GM12875 (cell line): ENCODE results near the gene NOC3L.

Source experiments
- H3K4me3 ChIP-seq: one replicate; pipeline ENCODE4 v1.5.1; 2011; ENCODE audit warnings: low read depth, low read length, control low read depth
- TF ChIP-seq, protein P1 (sequence below): IDR thresholded peaks from 2 replicates; pipeline ENCODE4 v1.5.1; 2011; ENCODE audit warnings: low read depth, mild to moderate bottlenecking, control low read depth, inconsistent platforms, low read length, moderate library complexity, borderline replicate concordance; ENCODE audit not compliant: insufficient read depth

The NOC3L gene

DNA sequence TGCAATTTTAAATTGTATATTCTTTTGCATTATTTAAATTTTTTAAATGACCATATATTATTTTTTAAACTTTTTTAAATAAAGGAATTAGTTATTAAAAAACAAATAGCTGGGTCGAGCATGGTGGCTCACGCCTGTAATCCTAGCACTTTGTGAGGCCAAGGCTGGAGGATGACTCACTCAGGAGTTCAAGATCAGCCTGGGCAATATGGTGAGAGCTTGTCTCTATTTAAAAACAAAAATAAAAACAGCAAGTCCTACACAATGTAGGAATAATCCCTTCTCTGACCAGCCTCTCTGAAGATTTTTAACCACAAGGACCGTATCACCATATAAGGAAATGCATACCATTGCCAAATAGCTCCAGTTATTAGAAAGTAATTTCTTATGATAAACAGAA lies 19.6 kb downstream of the NOC3L start:
- TF ChIP-seq, protein P1, sequence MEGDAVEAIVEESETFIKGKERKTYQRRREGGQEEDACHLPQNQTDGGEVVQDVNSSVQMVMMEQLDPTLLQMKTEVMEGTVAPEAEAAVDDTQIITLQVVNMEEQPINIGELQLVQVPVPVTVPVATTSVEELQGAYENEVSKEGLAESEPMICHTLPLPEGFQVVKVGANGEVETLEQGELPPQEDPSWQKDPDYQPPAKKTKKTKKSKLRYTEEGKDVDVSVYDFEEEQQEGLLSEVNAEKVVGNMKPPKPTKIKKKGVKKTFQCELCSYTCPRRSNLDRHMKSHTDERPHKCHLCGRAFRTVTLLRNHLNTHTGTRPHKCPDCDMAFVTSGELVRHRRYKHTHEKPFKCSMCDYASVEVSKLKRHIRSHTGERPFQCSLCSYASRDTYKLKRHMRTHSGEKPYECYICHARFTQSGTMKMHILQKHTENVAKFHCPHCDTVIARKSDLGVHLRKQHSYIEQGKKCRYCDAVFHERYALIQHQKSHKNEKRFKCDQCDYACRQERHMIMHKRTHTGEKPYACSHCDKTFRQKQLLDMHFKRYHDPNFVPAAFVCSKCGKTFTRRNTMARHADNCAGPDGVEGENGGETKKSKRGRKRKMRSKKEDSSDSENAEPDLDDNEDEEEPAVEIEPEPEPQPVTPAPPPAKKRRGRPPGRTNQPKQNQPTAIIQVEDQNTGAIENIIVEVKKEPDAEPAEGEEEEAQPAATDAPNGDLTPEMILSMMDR: no peak
- H3K4me3 ChIP-seq: no peak overlapping the region

DNA sequence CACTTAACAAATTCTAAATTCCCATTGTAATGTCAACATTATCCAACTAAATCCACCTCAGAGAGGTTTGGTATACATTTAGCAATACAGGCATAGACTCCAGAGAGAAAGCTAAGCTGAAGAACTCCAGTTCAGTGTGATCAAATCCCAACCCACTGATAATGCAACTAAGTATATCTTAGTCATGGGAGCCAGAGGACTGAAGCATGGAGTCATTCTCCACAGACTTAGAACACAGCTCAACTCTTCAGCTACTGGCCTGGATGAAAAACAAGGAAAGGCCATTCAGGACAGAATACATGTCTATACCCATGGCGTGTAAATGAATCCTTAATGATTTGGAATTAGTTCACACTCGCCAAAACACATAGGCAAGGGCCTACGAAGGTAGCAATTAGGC lies 27.9 kb downstream of the NOC3L start:
- H3K4me3 ChIP-seq: no peak overlapping the region
- TF ChIP-seq, protein P1: no peak

DNA sequence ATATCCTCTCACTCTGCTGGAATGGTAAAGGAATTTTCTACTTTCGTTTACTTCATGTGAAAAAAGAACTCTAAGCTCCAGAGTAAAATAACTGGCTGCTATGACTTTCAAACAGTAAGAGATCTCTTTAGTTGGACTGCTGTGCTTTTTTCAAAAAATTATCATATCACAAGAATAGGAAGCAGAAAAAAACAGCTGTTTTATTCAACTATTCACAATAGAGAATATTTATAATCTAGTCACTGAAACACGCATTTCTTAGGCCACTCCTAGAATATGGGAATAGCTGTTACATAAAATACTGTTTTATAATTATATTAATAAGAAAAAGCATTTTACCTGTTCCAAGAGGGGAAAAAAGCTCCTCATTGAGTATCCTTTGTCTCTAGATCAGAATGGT lies 29.7 kb downstream of the NOC3L start:
- TF ChIP-seq, protein P1: no peak

DNA sequence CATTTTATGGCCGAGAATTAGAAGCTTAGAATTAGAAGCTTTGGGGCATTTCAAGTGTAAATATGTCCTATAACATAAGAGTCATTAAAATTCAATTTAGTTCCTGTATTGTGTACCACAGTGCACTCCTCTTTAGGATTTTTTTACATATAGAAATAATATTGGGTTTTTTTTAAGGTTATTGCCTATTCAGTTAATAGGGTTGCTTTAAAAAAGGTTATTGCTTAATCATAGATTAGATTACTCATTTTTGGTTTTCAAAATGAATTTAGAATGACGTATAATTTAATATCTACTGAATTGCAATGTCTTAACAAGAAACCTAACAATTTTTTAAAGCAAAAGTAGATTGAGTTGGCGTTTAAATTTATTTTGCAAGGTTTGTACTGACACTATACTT lies 34.1 kb downstream of the NOC3L start:
- TF ChIP-seq, protein P1: no peak

More for the DNA sequence above, 29.7 kb downstream of the NOC3L start:
- H3K4me3 ChIP-seq: no peak overlapping the region

GRCh38 chr10:94327649-94328048 lies 35.1 kb downstream of the NOC3L start:
- H3K4me3 ChIP-seq: no peak overlapping the region
- TF ChIP-seq, protein P1: no peak

More for the DNA sequence above, 34.1 kb downstream of the NOC3L start:
- no peak overlapping the region for H3K4me3 ChIP-seq

DNA sequence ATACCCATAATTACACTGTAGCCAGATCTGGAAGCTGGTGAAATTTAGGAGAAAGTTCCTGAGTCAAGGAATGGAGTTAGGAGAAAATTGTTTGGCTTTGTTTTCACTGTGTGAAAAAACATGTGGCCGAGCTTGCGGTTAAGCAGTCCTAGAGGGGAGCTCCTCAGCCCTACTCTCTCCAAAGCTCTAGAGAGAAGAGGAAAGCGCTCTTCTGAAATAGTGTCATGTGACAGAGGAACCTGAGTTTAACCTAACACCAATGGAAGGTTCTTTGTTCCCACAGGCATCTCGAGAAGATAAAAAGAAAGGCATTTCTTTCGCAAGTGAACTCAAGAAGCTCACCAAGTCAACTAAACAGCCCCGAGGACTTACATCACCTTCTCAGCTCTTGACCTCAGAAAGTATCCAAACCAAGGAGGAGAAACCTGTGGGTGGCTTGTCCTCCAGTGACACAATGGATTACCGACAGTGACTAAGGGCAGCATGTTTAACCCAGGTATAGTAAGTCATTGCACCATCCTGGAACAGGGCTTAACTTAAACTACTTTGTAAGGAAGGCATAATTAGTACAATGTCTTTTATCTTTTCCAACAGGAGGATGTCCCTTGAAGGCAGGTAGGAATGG lies 38.0 kb downstream of the NOC3L start:
- no peak overlapping the region for H3K4me3 ChIP-seq
- TF ChIP-seq, protein P1: no peak

- TF ChIP-seq, protein P1: peak; percentile 61; the same call in 1 of the 2 replicates
- H3K4me3 ChIP-seq: no peak overlapping the region
Observed at GRCh38 chr10:94320285-94320914, 42.3 kb downstream of the NOC3L start.
